Measurements from ENCODE around the gene TPK1. TPM values are rescaled to one million over a fixed set of nuclear protein-coding genes. Genes with fewer than 3 reads are reported as not detected.

The TPK1 gene
- 10 to 100 TPM; 15.3 to 16.6 TPM for total RNA-seq
- polyA plus RNA-seq = 10 to 100 TPM in 1 of 2 donors, 1 to 10 TPM in 1; 5.3 to 16.8 TPM
- long read RNA-seq, donor 1, partial matches to known transcripts = 0 of 1 reads
- long read RNA-seq, donor 1, other reads (novel, unspliced or antisense) = 0 of 1 reads
- long read RNA-seq, donor 2 = 0 reads
- long read RNA-seq, donor 3 = 0 reads
- long read RNA-seq, donor 4 = 0 reads
- long read RNA-seq, donor 5 = 0 reads

DNA sequence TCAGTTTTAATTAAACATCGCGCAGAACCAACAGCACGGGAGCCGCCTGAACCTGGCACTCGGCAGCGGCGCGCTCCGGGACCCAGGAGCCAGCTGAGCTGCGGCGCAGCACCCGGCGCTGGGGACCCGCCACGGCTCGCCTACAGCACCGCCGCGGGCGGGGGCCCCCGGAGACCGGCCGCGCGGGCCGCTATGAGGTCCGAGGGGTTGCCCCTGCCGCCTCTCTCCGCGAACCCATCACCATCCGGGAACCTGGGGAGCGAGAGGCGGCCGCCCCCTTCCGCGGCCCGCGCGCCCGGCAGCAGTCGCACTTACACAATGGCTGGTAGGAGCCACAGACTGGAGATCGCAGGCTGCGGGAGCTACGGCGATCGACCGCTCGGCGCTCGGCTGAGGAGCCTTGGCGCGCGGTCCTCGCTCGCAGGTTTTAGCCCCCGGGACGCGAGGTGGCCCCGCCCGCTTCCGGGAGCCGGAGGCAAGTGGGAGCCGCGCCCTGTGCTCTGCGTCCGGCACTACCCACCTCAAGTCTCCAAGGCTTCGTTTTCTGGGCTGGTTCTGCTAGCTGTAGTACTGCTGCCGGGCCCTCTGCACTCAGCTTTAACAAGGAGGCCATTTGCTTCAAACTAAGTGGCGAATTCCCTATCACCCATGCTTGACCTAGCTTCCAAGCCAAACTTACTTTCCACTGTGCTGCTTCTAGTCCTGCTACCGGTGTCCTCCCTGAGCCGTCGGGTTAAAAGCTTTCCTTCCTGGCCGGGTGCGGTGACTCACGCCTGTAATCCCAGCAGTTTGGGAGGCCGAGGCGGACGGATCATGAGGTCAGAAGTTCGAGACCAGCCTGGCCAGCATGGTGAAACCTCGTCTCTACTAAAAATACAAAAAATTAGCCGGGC lies at the start of gene TPK1:
TPK1 (minus strand) TSS at position 402 of the 893 bp plus-strand sequence. CDS start 451 bp downstream, outside the sequence.
- H3K27me3 ChIP-seq (ENCODE audit: control insufficient read depth in 3 of 3, insufficient read depth in 3 of 3, low read length in 2 of 3) = no peaks in the 10 kb centered on the region
- peaks cover 0 to 2% (median 1%) of the 10 kb centered on the region in 4 donors for H3K9me3 ChIP-seq (ENCODE audit: control insufficient read depth in 4 of 4, insufficient read depth in 3 of 4, low read length in 3 of 4)
- H3K9ac ChIP-seq (ENCODE audit: insufficient read depth in 1 of 2, low read length in 2 of 2) = peak within 1 kb of the TSS; percentile 65 to 93
- peak within 1 kb of the TSS; percentile 95 to 100 for H3K27ac ChIP-seq (ENCODE audit: low read depth in 1 of 2, low read length in 1 of 2)
- 5 to 7% methylated on average over 65 to 81 of the region's 81 CpGs for WGBS, 2 donors
- peak; percentile 98 for ATAC-seq (ENCODE audit: insufficient read depth, low FRiP score)
- peaks cover 0 to 3% (median 0%) of the 10 kb centered on the region in 5 donors for H3K4me1 ChIP-seq (ENCODE audit: control insufficient read depth in 5 of 5, insufficient read depth in 5 of 5, low read length in 5 of 5)
- no peaks in the 10 kb centered on the region for H3K36me3 ChIP-seq (ENCODE audit: control insufficient read depth in 4 of 4, insufficient read depth in 4 of 4, low read length in 4 of 4)
- peak within 1 kb of the TSS; percentile 60 for H3K4me3 ChIP-seq
- TF ChIP-seq CTCF (IDR thresholded peaks at IDR 0.05; ENCODE audit: control extremely low read depth, extremely low read depth) = no peak
- peak; percentile 92 to 97 (median 93) for DNase-seq

- ATAC-seq (ENCODE audit: insufficient read depth, low FRiP score) = no peak
- WGBS, 2 donors = 79 to 90% methylated on average over 6 of the region's 6 CpGs
Measured at GRCh38 chr7:144885478-144885877, 49.6 kb upstream of the TPK1 start.

GRCh38 chr7:144884896-144885295 lies 49.0 kb upstream of the TPK1 start:
- Histone ChIP-seq H3K9me3 (ENCODE audit: control insufficient read depth in 4 of 4, insufficient read depth in 3 of 4, low read length in 3 of 4) (no peaks in the 10 kb centered on the region), H3K4me3 (no peak overlapping the region), H3K4me1 (ENCODE audit: control insufficient read depth in 5 of 5, insufficient read depth in 5 of 5, low read length in 5 of 5) (no peaks in the 10 kb centered on the region), H3K27me3 (ENCODE audit: control insufficient read depth in 3 of 3, insufficient read depth in 3 of 3, low read length in 2 of 3) (no peaks in the 10 kb centered on the region), H3K36me3 (ENCODE audit: control insufficient read depth in 4 of 4, insufficient read depth in 4 of 4, low read length in 4 of 4) (no peaks in the 10 kb centered on the region), H3K27ac (ENCODE audit: low read depth in 1 of 2, low read length in 1 of 2) (no peak overlapping the region), H3K9ac (ENCODE audit: insufficient read depth in 1 of 2, low read length in 2 of 2) (no peak overlapping the region)
- no peak for ATAC-seq (ENCODE audit: insufficient read depth, low FRiP score)
- TF ChIP-seq CTCF (IDR thresholded peaks at IDR 0.05; ENCODE audit: control extremely low read depth, extremely low read depth) = no peak
- peak in 1 of 3 donors; percentile 4 for DNase-seq
- 61 to 70% methylated on average over 2 of the region's 2 CpGs for WGBS, 2 donors

More at GRCh38 chr7:144885478-144885877, 49.6 kb upstream of the TPK1 start:
- Histone ChIP-seq H3K27ac (ENCODE audit: low read depth in 1 of 2, low read length in 1 of 2) (no peak overlapping the region), H3K36me3 (ENCODE audit: control insufficient read depth in 4 of 4, insufficient read depth in 4 of 4, low read length in 4 of 4) (no peaks in the 10 kb centered on the region), H3K4me3 (no peak overlapping the region), H3K9me3 (ENCODE audit: control insufficient read depth in 4 of 4, insufficient read depth in 3 of 4, low read length in 3 of 4) (no peaks in the 10 kb centered on the region), H3K4me1 (ENCODE audit: control insufficient read depth in 5 of 5, insufficient read depth in 5 of 5, low read length in 5 of 5) (no peaks in the 10 kb centered on the region), H3K9ac (ENCODE audit: insufficient read depth in 1 of 2, low read length in 2 of 2) (no peak overlapping the region), H3K27me3 (ENCODE audit: control insufficient read depth in 3 of 3, insufficient read depth in 3 of 3, low read length in 2 of 3) (no peaks in the 10 kb centered on the region)
- no peak for TF ChIP-seq CTCF (IDR thresholded peaks at IDR 0.05; ENCODE audit: control extremely low read depth, extremely low read depth)
- no peak for DNase-seq

Measured in lung (tissue), 16 donors.